ENCODE measurements around the gene SCN9A.

SCN9A gene

GRCh38 chr2:166163775-166164174 is 212.0 kb downstream of the SCN9A start:
- no peak for DNase-seq

GRCh38 chr2:166158546-166158945 is 217.2 kb downstream of the SCN9A start:
- no peak for DNase-seq

DNA sequence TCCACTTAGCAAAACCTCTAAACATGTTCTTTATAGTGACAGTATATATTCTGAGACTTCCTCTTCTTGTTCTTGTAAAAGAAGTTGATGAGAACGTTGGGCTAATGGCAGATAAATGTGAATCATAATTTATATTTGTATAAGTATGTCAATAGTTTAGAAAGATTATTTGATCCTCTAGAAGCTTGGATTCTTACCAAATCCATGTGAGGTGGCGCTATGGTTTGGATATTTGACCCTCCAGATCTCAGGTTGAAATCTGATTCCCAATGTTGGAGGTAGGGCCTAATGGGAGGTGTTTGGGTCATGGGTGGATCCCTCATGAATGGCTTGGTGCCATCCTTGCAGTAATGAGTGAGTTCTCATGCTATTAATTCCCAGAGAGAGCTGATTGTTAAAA is 218.2 kb downstream of the SCN9A start:
- DNase-seq, result no peak

GRCh38 chr2:166156985-166157490 is 218.7 kb downstream of the SCN9A start:
- no peak for DNase-seq

DNA sequence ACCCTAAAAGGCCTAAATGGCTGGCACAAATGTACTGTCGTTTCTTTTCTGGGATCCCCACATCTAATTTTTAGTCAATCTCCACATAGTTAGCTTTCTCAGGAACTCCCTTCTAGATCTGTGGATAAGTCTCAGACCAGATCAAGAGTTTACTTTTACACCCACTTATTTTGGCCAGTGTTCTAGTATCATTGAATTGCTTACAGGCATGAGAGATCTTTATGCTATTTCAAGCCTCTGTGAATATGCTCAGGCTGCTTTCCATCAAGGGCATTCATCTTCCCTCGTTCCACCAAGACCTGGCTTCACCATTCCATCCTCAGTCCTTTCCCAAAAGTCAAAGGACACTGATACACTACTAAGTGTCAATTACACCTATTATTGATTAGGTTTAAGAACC is 220.2 kb downstream of the SCN9A start:
- no peak for DNase-seq

DNA sequence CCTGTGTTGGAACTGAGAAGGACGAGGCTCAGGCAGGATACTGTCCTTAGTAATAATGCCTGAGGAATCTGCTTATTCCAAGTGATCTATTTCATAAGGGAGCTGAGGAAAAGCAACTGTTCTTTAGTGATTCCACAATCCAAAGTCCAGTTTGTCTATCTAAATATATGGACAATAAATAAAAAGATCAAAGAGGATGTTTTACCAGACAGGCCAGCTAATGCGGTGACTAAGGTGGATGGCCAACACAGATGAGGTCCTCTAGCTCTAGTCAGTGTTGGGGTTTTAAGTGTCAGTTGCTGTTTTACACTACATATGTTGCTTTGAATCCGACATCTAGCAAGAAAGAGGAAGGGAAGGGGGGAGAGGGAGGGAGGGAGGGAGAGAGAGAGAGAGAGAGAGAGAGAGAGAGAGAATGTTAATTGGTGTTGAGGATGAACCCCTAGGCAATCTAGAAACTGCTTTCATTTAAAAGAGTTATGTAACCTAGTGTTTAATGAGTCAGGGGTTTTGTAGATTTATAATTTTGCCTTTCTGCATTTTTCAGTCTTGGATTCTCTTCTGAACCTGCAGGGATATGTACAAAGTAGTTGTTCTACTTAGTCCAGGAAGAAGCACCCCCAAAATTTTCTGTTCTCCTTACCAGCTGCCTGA is 220.9 kb downstream of the SCN9A start:
- no peak for DNase-seq

DNA sequence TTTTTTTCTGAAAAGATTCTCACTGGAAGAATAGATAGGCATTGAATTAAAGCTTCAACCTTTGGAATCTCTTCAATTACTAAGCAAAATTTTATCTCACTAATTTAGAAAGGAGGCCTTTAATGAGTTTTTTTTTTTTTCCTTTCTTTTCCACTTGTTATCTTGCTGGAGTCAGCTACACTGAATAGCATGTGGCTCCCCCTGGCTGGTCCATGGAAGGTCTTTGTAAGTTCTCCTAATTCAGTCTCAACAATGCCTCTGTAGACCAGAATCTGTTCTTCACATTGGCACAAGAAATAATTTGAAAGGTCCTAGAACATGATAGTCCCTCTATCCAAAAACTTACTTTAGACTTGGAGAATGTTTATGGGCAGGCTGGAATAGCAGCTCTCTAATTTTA is 223.7 kb downstream of the SCN9A start:
- DNase-seq, result no peak

- DNase-seq, result no peak
These were observed 227.0 kb downstream of the SCN9A start for GRCh38 chr2:166148500-166149400.

DNA sequence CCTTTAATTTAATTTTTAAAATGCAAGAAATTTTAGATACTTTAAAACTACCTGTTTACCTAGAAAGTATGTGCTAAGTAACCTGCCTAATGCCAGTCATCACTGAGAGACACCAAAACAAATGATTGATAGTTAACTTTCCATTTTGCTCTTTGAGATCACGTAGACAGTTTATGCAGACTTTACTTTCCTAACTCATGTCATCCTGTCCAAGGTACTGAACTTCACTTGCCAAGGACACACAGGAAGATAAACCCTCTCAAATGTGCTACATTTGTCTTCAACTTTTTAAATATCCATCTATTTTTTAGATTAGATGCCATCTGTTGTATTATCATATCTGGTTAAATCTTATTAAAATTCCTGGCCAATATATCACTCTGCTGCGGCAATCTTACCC is 227.9 kb downstream of the SCN9A start:
- no peak for DNase-seq
